ENCODE measurements around the gene ARAP2.

Gene ARAP2

GRCh38 chr4:36168127-36168878 is 76.0 kb downstream of the ARAP2 start:
- Histone ChIP-seq H3K36me3 (ENCODE audit: control insufficient read depth, low read length) (no peaks in the 10 kb centered on the region), H3K27ac (ENCODE audit: low read depth, low read length) (no peak overlapping the region), H4K20me1 (ENCODE audit: control insufficient read depth, insufficient read depth, low read depth, low read length) (no peaks in the 10 kb centered on the region)

DNA sequence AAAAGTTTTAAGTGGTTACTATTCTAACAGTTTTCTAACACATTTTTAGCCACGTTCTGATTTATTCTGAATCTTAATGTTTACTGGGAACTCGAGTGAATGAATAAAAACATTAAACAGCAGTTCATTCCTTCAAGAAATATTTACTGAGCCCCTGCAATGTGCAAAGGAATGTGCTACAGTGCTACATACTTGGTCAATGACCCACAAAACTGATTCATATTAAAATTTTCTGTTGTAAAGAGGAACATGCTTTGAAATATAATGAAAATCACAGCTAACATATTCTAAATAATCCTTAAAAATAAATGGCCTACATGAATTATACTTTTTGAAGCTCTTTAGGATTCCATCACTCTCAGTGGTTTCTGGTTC is 78.7 kb downstream of the ARAP2 start:
- no peak overlapping the region for H3K4me2 ChIP-seq (ENCODE audit: low read length)
- H3F3A ChIP-seq (ENCODE audit: control insufficient read depth, insufficient read depth): no peaks in the 10 kb centered on the region
- no peaks in the 10 kb centered on the region for H3K9me2 ChIP-seq (replicated peaks; ENCODE audit: control insufficient read depth, low read length)
- TF ChIP-seq, protein P1, sequence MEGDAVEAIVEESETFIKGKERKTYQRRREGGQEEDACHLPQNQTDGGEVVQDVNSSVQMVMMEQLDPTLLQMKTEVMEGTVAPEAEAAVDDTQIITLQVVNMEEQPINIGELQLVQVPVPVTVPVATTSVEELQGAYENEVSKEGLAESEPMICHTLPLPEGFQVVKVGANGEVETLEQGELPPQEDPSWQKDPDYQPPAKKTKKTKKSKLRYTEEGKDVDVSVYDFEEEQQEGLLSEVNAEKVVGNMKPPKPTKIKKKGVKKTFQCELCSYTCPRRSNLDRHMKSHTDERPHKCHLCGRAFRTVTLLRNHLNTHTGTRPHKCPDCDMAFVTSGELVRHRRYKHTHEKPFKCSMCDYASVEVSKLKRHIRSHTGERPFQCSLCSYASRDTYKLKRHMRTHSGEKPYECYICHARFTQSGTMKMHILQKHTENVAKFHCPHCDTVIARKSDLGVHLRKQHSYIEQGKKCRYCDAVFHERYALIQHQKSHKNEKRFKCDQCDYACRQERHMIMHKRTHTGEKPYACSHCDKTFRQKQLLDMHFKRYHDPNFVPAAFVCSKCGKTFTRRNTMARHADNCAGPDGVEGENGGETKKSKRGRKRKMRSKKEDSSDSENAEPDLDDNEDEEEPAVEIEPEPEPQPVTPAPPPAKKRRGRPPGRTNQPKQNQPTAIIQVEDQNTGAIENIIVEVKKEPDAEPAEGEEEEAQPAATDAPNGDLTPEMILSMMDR (IDR thresholded peaks at IDR 0.05; ENCODE audit: low read depth, low read length, poor library complexity, severe bottlenecking): no peak
- no peak for TF ChIP-seq EZH2phosphoT487 (IDR thresholded peaks at IDR 0.05; ENCODE audit: borderline replicate concordance, low read length)
- no peaks in the 10 kb centered on the region for H4K20me1 ChIP-seq (ENCODE audit: control insufficient read depth, insufficient read depth, low read depth, low read length)
- no peaks in the 10 kb centered on the region for H3K36me3 ChIP-seq (ENCODE audit: control insufficient read depth, low read length)
- no peak overlapping the region for H3K27ac ChIP-seq (ENCODE audit: low read depth, low read length)
- H3K4me3 ChIP-seq (ENCODE audit: low read length): no peak overlapping the region
- no peaks in the 10 kb centered on the region for H3K4me1 ChIP-seq (ENCODE audit: control insufficient read depth, low read length)
- no peaks in the 10 kb centered on the region for H3K79me2 ChIP-seq (ENCODE audit: control insufficient read depth, low read length)
- H3K27me3 ChIP-seq (ENCODE audit: control insufficient read depth, low read length): no peaks in the 10 kb centered on the region
- H3K9me3 ChIP-seq (ENCODE audit: control insufficient read depth, insufficient read depth, low read length): no peaks in the 10 kb centered on the region

More at GRCh38 chr4:36168127-36168878, 76.0 kb downstream of the ARAP2 start:
- Histone ChIP-seq H3K27me3 (ENCODE audit: control insufficient read depth, low read length) (no peaks in the 10 kb centered on the region), H3K4me2 (ENCODE audit: low read length) (no peak overlapping the region), H3K79me2 (ENCODE audit: control insufficient read depth, low read length) (no peaks in the 10 kb centered on the region), H3K4me1 (ENCODE audit: control insufficient read depth, low read length) (no peaks in the 10 kb centered on the region), H3K9me2 (replicated peaks; ENCODE audit: control insufficient read depth, low read length) (no peaks in the 10 kb centered on the region), H3K9me3 (ENCODE audit: control insufficient read depth, insufficient read depth, low read length) (no peaks in the 10 kb centered on the region), H3K4me3 (ENCODE audit: low read length) (no peak overlapping the region), H3F3A (ENCODE audit: control insufficient read depth, insufficient read depth) (no peaks in the 10 kb centered on the region)
- TF ChIP-seq, protein P1 (IDR thresholded peaks at IDR 0.05; ENCODE audit: low read depth, low read length, poor library complexity, severe bottlenecking): no peak
- TF ChIP-seq EZH2phosphoT487 (IDR thresholded peaks at IDR 0.05; ENCODE audit: borderline replicate concordance, low read length): no peak

GRCh38 chr4:36164900-36165630 is 79.2 kb downstream of the ARAP2 start:
- H3K4me1 ChIP-seq (ENCODE audit: control insufficient read depth, low read length): no peaks in the 10 kb centered on the region
- no peak overlapping the region for H3K27ac ChIP-seq (ENCODE audit: low read depth, low read length)
- H4K20me1 ChIP-seq (ENCODE audit: control insufficient read depth, insufficient read depth, low read depth, low read length): no peaks in the 10 kb centered on the region
- H3K9me2 ChIP-seq (replicated peaks; ENCODE audit: control insufficient read depth, low read length): no peaks in the 10 kb centered on the region
- no peak overlapping the region for H3K4me3 ChIP-seq (ENCODE audit: low read length)
- H3F3A ChIP-seq (ENCODE audit: control insufficient read depth, insufficient read depth): no peaks in the 10 kb centered on the region
- H3K79me2 ChIP-seq (ENCODE audit: control insufficient read depth, low read length): no peaks in the 10 kb centered on the region
- no peaks in the 10 kb centered on the region for H3K9me3 ChIP-seq (ENCODE audit: control insufficient read depth, insufficient read depth, low read length)
- H3K4me2 ChIP-seq (ENCODE audit: low read length): no peak overlapping the region
- H3K27me3 ChIP-seq (ENCODE audit: control insufficient read depth, low read length): no peaks in the 10 kb centered on the region
- TF ChIP-seq, protein P1 (IDR thresholded peaks at IDR 0.05; ENCODE audit: low read depth, low read length, poor library complexity, severe bottlenecking): no peak
- no peak for TF ChIP-seq EZH2phosphoT487 (IDR thresholded peaks at IDR 0.05; ENCODE audit: borderline replicate concordance, low read length)
- H3K36me3 ChIP-seq (ENCODE audit: control insufficient read depth, low read length): no peaks in the 10 kb centered on the region
